GM21576 (cell line): ENCODE data around the gene DYNC1I1.

Experiments
- ATAC-seq: cut with Tn5 transposase; IDR thresholded peaks from one replicate; pipeline ENCODE4 v1.9.1; 2021; ENCODE audit warnings: mild to moderate bottlenecking, moderate library complexity; ENCODE audit not compliant: unreplicated experiment

The DYNC1I1 gene

GRCh38 chr7:96014617-96015016 is 242.3 kb downstream of the DYNC1I1 start:
- ATAC-seq: no peak

- ATAC-seq: no peak
Observed at GRCh38 chr7:96016056-96016586, 243.8 kb downstream of the DYNC1I1 start.

GRCh38 chr7:96016735-96017134 is 244.4 kb downstream of the DYNC1I1 start:
- no peak for ATAC-seq

- ATAC-seq: no peak
Observed at GRCh38 chr7:96017877-96018276, 245.5 kb downstream of the DYNC1I1 start.

- no peak for ATAC-seq
Observed at GRCh38 chr7:96021568-96021967, 249.2 kb downstream of the DYNC1I1 start.

GRCh38 chr7:96023387-96023786 is 251.0 kb downstream of the DYNC1I1 start:
- ATAC-seq: no peak

GRCh38 chr7:96026010-96026409 is 253.7 kb downstream of the DYNC1I1 start:
- no peak for ATAC-seq

- ATAC-seq: no peak
Observed at GRCh38 chr7:96026611-96027010, 254.3 kb downstream of the DYNC1I1 start.

GRCh38 chr7:96028729-96029128 is 256.4 kb downstream of the DYNC1I1 start:
- no peak for ATAC-seq

GRCh38 chr7:96033009-96033598 is 260.8 kb downstream of the DYNC1I1 start:
- no peak for ATAC-seq

GRCh38 chr7:96034940-96035727 is 262.8 kb downstream of the DYNC1I1 start:
- ATAC-seq: no peak

- ATAC-seq: no peak
Observed at GRCh38 chr7:96040250-96040772, 268.0 kb downstream of the DYNC1I1 start.

GRCh38 chr7:96041171-96041570 is 268.8 kb downstream of the DYNC1I1 start:
- ATAC-seq: no peak

- ATAC-seq: no peak
Observed at GRCh38 chr7:96045181-96045580, 272.8 kb downstream of the DYNC1I1 start.

- no peak for ATAC-seq
Observed at GRCh38 chr7:96045919-96046318, 273.6 kb downstream of the DYNC1I1 start.

GRCh38 chr7:96052289-96052688 is 279.9 kb downstream of the DYNC1I1 start:
- no peak for ATAC-seq

GRCh38 chr7:96052860-96053470 is 280.6 kb downstream of the DYNC1I1 start:
- no peak for ATAC-seq

- ATAC-seq: no peak
Observed at GRCh38 chr7:96055717-96056116, 283.4 kb downstream of the DYNC1I1 start.

- ATAC-seq: no peak
Observed at GRCh38 chr7:96059075-96059474, 286.7 kb downstream of the DYNC1I1 start.

GRCh38 chr7:96061009-96061408 is 288.7 kb downstream of the DYNC1I1 start:
- ATAC-seq: no peak

GRCh38 chr7:96061844-96062243 is 289.5 kb downstream of the DYNC1I1 start:
- no peak for ATAC-seq

- ATAC-seq: no peak
Observed at GRCh38 chr7:96067321-96067720, 295.0 kb downstream of the DYNC1I1 start.
